Neural crest cell (in vitro differentiated cells): Measurements from ENCODE around the gene FAT1. TPM values are rescaled to one million over a fixed set of nuclear protein-coding genes. Genes with fewer than 3 reads are reported as not detected.

Experiments used
- DNase-seq: peaks from one replicate; pipeline ENCODE4 v3.0.0; 2021; ENCODE audit warnings: low read depth, mixed read lengths, low spot score
- H3K27ac Mint-ChIP-seq: one replicate; pipeline ENCODE4 v1.8.0; 2021; ENCODE audit warnings: mild to moderate bottlenecking, mixed read lengths; ENCODE audit not compliant: unreplicated experiment
- H3K27me3 Mint-ChIP-seq: 2 replicates; pipeline ENCODE4 v1.8.0; 2021; ENCODE audit warnings: low read depth, mild to moderate bottlenecking, mixed read lengths
- H3K36me3 Mint-ChIP-seq: 2 replicates; pipeline ENCODE4 v1.8.0; 2021; ENCODE audit warnings: low read depth, mild to moderate bottlenecking, mixed read lengths
- H3K4me1 Mint-ChIP-seq: 2 replicates; pipeline ENCODE4 v1.8.0; 2021; ENCODE audit warnings: mixed read lengths
- H3K4me3 Mint-ChIP-seq: one replicate; pipeline ENCODE4 v1.8.0; 2021; ENCODE audit warnings: mild to moderate bottlenecking, mixed read lengths
- H3K9me3 Mint-ChIP-seq: 2 replicates; pipeline ENCODE4 v1.8.0; 2021; ENCODE audit warnings: mixed read lengths
- CTCF ChIP-seq: fragments of 200-600 bp; sonication (generic); conservative IDR thresholded peaks from 2 replicates; pipeline ENCODE4 v1.5.0; 2021; ENCODE audit warnings: antibody characterized with exemption, mild to moderate bottlenecking
- total RNA-seq: library from RNA; stranded (reverse); gene quantifications from 2 replicates; pipeline ENCODE4 v1.2.1, GENCODE V29; 2021

FAT1 gene
- total RNA-seq, 1 donor from 2014 or later: 130 TPM

GRCh38 chr4:186592966-186593586 lies 130.6 kb downstream of the FAT1 start:
- Mint-ChIP-seq H3K36me3 (peaks cover 20% of the 10 kb centered on the region), H3K27me3 (no peaks in the 10 kb centered on the region), H3K4me1 (peaks cover 6% of the 10 kb centered on the region), H3K4me3 (no peak overlapping the region), H3K27ac (no peak overlapping the region), H3K9me3 (no peaks in the 10 kb centered on the region)
- DNase-seq: no peak
- no peak for TF ChIP-seq CTCF

GRCh38 chr4:186592445-186592844 lies 131.2 kb downstream of the FAT1 start:
- H3K27ac Mint-ChIP-seq: no peak overlapping the region
- H3K4me3 Mint-ChIP-seq: no peak overlapping the region
- H3K27me3 Mint-ChIP-seq: no peaks in the 10 kb centered on the region
- no peaks in the 10 kb centered on the region for H3K9me3 Mint-ChIP-seq
- peaks cover 6% of the 10 kb centered on the region for H3K4me1 Mint-ChIP-seq
- H3K36me3 Mint-ChIP-seq: peaks cover 17% of the 10 kb centered on the region
- TF ChIP-seq CTCF: no peak
- DNase-seq: no peak

GRCh38 chr4:186591651-186592050 lies 132.0 kb downstream of the FAT1 start:
- no peak for DNase-seq
- H3K9me3 Mint-ChIP-seq: no peaks in the 10 kb centered on the region
- TF ChIP-seq CTCF: no peak
- H3K27me3 Mint-ChIP-seq: no peaks in the 10 kb centered on the region
- H3K4me3 Mint-ChIP-seq: no peak overlapping the region
- H3K27ac Mint-ChIP-seq: no peak overlapping the region
- peaks cover 6% of the 10 kb centered on the region for H3K4me1 Mint-ChIP-seq
- peaks cover 13% of the 10 kb centered on the region for H3K36me3 Mint-ChIP-seq

GRCh38 chr4:186588503-186588902 lies 135.2 kb downstream of the FAT1 start:
- Mint-ChIP-seq H3K4me1 (peaks cover 17% of the 10 kb centered on the region), H3K9me3 (no peaks in the 10 kb centered on the region), H3K27ac (no peak overlapping the region), H3K4me3 (no peak overlapping the region), H3K36me3 (peaks cover 16% of the 10 kb centered on the region), H3K27me3 (no peaks in the 10 kb centered on the region)
- DNase-seq: no peak
- no peak for TF ChIP-seq CTCF

- Mint-ChIP-seq H3K4me3 (no peak overlapping the region), H3K27ac (no peak overlapping the region), H3K9me3 (peaks cover 2% of the 10 kb centered on the region), H3K36me3 (peaks cover 21% of the 10 kb centered on the region), H3K27me3 (no peaks in the 10 kb centered on the region), H3K4me1 (peaks cover 17% of the 10 kb centered on the region)
- DNase-seq: peak; percentile 73
- TF ChIP-seq CTCF: peak; percentile 97
Observed at GRCh38 chr4:186587416-186588018, 136.1 kb downstream of the FAT1 start.
